ENCODE measurements around the gene PLCL1.
"Not testable (repeated sequence)": the region's sequence is repeated elsewhere in the genome, so short reads cannot be mapped to it uniquely, and the experiment has no call there.

Gene PLCL1

DNA sequence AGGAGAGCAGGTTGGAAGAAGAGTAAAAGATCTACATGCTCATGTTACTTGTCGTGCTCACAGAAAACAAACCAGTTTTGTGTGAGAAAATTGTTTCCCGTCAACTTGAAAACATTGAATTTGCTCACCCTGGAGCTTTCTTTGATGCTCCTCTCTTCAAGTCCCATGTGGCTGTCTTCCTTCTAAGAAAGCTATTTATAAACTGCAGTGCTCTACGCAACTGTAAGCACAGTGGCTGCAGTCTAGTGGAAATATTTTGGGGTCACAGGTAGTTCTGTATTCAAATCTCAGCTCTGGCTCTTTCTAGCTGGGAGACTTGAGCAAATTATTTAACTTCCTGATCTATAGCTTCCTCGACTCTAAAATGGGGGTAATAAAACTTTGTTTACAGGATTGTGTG lies 211.8 kb downstream of the PLCL1 start:
- no peak for DNase-seq

DNA sequence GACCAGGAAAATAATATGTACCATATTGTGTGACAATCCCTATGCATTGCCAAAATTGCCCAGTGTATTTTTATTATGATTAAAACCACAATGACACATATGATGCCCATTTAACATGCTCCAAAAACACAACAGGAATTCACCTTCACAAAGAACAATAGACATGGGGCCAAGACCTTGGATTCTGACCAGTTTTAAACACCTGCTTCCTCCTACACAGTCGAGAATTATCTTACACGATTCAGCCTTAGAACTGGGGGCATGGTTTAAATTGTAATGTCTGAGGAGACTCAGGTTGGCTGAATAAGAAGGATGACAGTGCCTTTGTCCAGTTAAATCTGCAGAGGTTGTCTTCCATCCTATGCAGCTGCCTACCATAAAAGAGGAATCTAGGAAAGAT lies 212.7 kb downstream of the PLCL1 start:
- no peak for DNase-seq

DNA sequence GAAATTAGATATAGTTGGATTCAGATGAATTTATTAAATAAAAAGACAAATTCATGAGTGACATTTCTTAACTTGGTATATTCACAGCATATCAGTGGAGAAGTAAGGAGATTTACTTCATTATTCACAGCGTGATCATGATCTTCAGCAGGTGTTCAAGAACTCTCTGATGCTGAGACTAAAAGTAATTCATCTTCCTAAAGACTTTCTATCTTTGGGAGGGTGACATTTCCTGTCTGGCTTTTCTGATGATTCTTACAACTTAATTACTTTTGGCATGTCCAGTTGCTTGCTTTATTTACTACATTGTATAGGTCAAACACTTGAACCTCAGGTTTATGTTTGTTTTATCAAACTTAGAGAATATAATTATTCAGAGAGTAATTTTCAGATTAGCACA lies 224.6 kb downstream of the PLCL1 start:
- DNase-seq = no peak

DNA sequence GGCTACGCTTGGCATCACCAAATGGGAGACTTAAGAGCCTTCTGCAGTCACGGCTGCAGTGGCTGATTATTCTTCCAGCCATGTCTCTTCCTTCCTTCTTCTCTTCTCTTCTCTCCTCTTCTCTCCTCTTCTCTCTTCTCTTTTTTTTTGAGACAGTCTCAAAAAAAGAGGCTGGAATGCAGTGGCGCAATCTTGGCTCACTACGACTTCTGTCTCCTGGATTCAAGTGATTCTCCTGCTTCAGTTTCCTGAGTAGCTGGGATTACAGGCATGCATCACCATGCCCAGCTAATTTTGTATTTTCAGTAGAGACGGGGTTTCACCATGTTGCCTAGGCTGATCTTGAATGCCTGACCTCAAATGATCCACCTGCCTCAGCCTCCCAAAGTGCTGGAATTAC lies 225.2 kb downstream of the PLCL1 start:
- not testable (repeated sequence) for DNase-seq

DNA sequence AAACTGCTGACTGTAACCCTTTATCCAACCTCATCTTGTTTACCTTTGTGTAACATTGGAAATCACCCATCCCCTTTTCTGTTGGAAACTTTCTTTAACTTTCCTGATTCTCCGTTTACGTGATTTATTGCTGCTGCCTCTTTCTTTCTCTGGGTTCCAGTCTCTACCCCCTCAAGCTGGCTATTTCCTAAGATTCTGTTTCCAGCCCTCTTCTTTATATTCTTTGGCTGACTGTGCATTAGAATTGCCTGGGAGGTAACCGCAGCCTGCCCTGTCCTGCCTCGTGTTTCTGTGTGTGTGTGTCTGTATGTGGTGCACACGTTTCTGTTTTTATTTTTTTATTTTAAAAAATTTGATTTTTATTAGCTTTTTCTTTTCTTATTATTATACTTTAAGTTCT lies 229.2 kb downstream of the PLCL1 start:
- DNase-seq = no peak

DNA sequence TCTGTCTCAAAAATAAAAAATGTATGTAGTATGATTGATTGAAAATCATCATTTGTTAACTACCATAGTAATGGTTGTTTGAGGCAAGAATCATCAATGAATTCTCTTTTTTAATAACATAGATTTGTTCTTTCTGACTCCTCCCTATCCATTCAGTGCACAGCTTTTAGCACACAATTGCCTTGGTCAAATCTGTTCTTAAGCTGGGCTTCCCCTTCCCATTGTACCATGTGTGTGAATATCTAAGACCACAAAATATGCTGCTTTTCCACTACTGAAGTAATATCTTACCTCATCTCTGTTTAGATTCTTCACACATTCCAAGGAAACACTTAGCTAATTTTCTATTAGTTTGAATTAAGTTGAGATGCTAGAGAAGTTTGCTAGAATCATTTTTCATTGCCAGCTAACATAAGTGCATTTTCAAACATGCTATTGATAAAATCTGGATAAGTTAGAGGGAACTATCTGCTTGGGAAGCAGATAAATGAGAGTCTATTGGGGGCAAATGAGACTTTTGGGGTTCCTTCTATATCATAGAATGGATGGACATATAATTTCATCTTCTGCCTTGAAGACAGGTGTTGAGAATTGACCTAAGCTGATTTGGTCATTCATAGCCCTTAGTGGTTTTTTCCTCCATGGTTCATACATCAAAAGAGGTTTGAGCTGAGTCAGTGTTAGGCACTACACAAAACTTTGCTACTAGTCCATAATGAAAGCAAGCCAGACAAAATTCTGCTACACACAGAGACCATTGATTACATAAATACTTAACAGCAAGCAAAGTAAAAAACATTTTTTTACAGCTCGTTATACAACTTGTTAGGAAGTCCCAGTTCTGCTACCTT lies 231.9 kb downstream of the PLCL1 start:
- DNase-seq = no peak

DNA sequence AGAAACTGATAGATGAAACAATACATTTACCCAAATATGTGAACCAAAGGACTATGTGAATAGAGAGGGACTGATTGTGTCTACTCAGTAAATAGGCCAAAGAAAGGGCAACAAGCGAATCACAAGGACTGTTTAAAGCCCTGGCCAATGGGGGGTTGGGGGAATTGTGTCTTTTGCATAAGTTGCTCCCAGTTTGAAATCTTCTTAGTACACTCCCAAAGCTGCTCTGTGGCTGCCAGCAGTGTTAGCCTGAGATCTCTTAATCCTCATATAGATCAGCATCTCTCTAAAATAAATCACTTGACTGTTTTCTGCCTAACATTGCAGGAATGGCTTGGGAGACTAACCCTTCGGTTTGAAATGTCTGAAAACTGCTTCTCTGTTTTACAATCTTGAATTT lies 236.4 kb downstream of the PLCL1 start:
- no peak for DNase-seq

DNA sequence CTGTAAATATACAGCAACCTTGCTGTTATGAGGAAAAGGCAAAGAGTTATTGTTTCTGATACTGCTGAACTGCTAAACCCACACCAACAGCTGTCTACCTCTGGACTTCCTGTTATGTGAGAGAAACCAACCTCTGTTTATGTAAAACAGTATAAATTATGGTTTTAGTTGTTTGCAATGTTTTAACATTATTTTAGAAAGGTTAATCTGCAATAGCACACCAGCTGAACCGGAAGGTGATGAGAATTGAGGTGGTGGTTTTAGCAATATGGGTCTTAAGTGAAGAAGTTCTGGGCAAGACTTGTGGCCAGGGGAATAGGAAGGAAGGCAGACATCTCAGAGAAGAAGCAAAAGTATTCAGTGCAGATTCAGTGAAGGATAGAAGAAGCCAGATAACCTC lies 237.8 kb downstream of the PLCL1 start:
- no peak for DNase-seq

DNA sequence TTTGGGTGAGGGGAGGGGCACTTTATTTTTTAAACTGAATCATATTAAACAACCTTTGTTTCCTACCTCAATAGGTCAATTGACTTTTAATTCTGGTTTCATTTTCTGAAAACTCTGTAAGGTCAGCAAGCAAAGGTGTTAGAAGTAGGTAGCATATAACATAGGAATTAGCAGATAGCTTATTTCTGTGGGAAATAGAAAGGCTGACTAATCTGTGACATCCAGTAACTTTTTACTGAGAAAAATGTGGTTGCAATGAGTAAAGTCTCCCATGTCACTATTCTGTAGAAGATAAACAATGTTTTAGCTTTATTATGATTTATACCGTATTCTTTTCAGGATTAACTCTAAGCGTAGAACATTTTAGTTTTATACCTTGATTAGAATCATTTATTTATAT lies 240.4 kb downstream of the PLCL1 start:
- no peak for DNase-seq

DNA sequence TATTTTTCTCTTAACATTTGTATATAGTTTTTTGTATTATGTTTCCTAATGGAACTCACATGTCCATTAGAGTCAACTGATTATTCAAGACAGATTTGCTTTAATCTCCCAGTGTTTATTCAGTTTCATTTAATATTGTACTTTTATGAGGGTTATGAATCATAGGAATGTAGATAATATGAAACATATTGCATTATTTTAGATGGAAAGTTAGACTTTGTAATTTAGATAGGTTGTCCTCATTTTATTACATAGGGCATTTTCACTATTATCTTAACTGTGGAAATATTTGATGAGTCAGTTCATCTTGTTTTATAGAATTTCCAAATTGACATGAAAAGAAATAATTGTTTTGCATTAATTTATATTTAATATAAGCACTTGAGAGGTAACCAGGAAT lies 240.8 kb downstream of the PLCL1 start:
- DNase-seq = no peak

DNA sequence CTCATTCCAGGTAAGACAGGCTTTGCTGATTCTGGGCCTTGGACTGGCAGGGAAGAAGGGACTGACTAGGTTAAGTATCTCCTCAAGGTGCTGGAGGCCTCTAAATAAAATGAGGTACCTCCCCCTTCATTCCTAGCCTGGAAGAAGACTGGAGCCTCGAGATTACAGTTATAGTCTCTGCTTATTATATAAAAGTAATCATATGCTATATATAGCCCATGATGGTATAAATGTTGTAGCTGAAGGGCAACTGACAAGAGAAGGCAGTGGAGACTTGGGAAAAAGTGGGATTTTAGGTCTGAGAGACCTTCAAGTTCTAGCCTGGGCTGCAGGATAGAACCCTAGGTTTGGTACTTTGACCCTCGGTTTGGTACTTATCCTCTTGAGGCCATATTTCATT lies 248.3 kb downstream of the PLCL1 start:
- DNase-seq = no peak

DNA sequence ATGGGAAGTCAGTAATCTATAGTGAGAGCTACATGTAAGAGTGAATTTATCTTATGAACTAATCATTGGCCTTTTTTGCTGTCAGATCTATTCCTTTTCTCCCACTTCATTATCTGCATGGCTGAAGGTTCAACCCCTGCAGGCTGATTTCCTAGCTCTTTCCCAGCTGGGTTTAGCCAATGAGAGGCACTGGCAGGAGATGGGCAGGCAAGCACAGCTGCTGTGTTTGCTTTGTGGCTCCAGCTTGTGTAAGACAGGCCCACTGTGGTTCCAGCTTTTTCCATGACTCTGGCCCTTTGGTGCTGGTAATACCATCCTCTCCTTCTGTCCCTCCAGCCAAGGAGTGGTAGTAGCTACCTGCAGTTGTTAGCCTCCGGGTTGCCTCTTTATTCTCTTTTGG lies 248.8 kb downstream of the PLCL1 start:
- DNase-seq = no peak

DNA sequence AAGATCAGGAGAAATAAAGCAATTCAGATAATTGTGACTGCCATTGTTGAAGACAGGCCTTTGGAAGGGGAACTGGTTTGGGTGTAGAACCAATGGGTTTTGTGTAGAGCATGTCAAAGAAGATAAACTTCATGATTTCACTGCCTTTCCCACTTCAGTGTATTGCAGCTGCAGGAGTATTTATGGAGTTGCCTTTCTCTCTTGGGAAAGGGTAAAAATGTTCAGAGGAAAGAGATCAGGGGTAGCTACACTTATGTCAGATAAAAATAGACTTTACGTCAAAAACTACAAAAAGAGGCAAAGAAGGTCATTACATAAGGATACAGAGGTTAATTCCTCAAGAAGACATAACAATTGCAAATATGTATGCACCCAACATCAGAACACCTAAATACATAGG lies 249.4 kb downstream of the PLCL1 start:
- no peak for DNase-seq

DNA sequence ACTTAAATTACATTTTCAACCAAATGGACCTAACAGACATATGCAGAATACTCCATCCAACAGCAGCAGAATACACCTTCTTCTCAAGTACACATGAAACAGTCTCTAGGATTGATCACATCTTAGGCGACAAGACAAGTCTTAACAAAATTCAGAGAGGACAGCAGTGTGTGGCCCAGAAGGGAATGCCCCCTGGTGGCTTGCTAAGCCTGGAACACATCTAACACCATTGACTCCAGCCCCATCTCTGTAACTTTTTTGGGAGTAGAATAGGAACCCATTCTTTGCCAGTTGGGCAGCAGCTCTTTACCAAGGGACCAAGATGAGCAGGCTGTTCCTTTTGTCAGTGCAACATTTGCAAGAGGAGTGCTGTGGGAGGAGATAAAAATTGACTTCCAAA lies 249.9 kb downstream of the PLCL1 start:
- DNase-seq = no peak

DNA sequence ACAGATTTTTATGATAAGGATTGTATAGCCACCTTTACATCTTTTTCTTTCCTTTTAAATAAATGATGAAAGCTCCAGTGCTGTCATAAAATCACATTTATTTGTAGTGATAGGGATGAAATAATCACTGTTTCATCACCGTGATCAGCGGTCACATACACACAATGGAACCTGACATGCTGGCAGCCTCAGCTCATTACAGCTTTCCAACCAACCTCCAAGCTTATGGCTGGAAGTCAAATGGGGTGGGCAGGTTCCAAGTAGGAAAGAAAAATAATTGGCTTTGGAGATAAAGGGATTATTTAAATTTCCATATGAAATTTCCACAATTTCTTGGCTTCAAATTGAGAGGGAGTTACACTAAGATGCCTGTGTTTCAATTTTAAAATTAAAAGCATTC lies 251.3 kb downstream of the PLCL1 start:
- no peak for DNase-seq

DNA sequence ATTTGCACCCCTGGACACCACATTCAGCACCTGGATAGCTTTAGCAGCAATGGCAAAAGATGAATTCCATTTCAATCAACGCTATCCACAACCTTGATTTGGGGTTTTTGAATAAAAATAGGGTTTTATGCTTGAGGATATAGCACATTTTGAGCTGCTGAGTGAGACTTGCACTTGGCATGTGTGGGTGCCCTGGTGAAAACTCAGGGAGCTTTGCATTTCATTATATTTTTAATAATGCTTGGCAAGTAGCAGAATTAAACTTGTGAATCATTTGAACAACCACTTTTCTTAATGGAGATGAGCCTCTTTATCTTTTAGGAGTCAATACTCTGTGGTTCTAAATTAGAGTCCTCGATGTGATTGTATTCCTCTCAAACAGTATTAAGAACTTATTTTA lies 252.4 kb downstream of the PLCL1 start:
- DNase-seq = no peak

DNA sequence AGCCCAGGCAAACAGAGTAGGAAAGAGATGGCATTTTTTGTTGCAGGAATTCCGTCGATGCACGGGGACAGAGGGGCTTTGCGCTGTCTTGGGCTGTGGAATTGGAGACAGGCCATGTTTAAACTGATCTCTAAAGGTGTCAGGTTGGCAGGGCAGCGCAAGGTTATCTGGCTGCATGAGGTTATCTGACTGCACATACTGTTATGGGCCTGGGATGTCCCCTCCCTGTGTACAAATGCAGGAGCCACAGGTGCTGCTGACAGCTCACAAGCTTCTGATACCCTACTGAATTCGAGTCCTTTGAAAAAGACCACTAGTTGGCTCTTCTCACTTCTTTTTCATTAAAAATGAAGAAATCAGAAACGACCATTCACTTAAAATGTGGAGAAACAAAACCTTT lies 255.4 kb downstream of the PLCL1 start:
- DNase-seq = no peak

DNA sequence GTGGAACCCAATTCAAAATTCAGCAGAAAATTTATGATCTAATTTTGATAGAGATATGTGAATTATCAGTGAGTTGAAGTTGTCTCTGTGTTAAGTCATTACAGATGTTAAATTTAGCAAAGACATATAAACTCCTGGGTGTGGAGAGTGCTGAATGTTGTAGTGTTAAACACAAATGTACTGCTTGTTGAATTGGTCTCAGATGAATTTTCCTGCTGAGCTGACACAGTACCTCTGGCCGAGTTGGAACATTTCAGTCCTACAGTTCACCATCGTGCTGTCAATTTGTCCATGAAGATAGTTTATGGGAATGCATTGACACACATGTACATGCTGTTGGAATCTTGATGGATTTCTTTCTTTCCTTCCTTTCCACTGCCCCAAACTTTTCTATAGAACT lies 255.9 kb downstream of the PLCL1 start:
- DNase-seq = no peak

DNA sequence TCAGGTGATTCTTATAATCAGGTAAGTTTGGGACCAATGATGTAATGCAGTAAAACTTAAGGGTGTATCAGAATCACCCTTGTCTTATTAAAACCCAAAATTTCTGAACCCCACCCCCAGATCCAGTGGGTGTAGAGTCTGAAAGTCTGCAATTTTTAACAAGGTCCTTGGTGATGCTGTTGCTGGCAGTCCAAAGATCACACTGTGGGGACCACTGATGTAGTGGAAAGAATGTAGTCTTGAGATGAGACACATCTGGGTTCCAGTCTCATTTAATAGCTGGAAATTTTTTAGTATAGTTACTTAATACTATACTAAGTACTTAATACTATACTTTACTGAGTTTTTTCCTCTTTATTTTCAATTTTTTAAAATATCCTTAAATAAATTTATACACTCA lies 258.4 kb downstream of the PLCL1 start:
- no peak for DNase-seq

DNA sequence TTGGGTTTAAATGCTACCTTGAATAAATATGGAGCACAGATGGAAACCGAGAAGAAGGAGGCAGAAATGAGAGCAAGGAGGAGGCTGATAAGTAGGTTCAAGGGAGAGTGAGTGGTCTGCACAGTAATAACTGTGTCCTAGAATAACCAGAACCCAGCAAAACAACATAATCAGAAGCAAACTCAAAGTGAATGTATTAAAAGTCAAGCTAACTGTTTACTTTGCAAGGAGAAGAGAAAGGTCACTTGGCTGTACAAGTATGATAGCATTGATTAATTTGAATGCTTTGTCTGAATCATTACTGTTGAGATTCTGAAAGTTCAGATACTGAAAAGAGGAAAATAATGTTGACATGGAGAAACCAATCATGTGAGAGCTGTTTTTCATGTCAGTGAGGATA lies 258.8 kb downstream of the PLCL1 start:
- no peak for DNase-seq

DNA sequence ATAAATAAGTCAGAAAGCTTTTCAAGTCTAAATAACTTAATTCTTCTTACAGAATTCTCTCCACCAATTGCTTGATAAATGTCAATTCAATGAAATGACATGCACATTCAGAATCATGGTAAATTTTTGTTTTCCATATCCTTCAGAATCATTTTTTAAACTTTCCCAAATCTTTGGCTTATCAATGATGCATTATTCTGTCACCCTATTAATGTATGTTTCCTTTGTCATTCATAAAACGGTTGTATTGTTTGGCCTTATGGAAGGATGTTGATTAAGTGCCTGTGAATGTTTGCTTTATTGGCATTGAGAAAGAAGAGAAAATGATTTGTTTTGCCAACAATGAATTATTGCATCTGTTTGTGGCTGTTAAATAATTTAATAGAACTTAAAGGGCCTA lies 260.9 kb downstream of the PLCL1 start:
- DNase-seq = no peak

DNA sequence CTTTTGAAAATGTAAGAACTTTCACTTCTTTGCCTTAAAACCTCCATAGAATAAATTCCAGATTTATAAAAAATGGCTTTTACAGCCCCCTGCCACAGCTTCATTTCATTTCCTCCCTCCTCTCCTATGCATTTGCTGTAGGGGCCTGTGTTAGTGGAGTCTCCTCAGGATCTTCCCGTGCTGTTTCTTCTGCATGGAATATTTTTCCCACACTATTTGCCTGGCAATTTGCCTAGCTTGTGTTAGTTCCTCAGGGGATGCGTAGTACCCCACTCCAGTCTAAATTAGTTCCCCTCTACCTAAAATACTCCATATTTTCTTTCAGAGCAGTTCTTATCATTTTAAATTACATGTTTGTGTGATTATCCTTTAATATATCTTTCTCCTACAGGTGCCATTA lies 262.2 kb downstream of the PLCL1 start:
- no peak for DNase-seq

DNA sequence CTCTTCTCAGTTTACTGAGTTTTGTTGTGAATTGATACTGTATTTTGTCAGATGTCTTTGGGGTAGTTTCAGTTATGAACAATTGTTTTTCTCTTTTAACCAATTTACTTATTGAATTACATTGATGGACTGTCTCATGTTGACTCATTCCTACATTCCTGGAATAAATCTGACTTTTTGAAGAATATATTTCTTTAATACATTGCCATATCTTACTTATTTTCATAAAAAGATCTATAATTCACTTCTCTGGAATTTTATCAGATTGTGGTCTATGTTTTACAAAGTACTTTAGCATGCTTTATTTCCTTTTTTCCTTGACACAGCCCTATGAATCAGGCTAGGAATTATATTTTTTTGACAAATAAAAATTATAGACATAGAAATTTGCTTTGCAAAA lies 268.3 kb downstream of the PLCL1 start:
- DNase-seq = no peak

DNA sequence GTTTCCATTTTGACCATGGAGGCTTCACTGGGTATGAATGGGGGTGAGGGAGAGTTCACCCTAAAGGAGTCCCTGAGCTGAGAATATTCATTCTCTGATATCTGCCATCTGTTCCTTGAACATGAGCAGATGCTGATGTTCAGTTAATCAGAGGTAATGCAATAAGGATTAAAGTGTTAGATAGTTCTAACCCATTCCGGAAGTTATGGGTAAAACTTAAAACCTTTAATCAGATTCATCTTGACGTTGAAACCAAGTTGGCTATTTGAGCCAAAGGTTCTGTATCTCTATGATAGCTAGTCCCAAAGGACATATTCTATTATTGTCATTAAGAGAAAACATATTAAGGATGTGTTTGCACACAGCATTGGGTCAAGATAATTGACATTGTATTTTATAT lies 268.9 kb downstream of the PLCL1 start:
- DNase-seq = no peak

DNA sequence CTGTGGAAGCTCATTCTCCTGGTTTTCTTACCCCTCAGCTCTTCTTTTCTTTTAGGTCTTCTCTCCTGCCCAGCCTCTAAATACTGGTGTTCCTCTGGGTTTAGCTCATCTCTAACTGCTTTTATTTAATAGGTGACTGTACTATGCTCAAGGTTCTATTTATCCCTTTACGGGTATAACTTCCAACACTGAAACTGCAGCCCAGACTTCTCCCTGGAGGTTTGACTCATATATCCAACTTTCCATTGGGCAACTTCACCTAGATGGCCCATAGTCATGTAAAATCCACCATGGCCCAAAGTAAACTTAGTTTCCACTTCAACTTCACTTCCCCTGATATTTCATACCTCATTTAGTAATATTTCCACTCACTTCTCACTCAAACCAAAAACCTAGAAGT lies 273.1 kb downstream of the PLCL1 start:
- DNase-seq = no peak
